Smooth muscle cell (in vitro differentiated cells): ENCODE results near the gene TCTN1. TPM values are rescaled to one million over a fixed set of nuclear protein-coding genes. Genes with fewer than 3 reads are reported as not detected.

Experiments used
- DNase-seq: peaks from one replicate; lab custom pipeline; 2025; ENCODE audit not compliant: unreplicated experiment; lab: John Stamatoyannopoulos, UW
- H2AFZ ChIP-seq: fragments of 200-600 bp; sonication (generic); 2 replicates; pipeline ENCODE4 v1.6.0; 2016; ENCODE audit warnings: antibody characterized with exemption, low read depth, mild to moderate bottlenecking
- H3F3A ChIP-seq: fragments of 200-600 bp; sonication (generic); 2 replicates; pipeline ENCODE4 v1.6.0; 2017; ENCODE audit warnings: antibody characterized with exemption, low read depth
- H3K27ac ChIP-seq: fragments of 200-600 bp; sonication (generic); 2 replicates; pipeline ENCODE4 v1.5.1; 2016; ENCODE audit warnings: low read depth, mild to moderate bottlenecking
- H3K27me3 ChIP-seq: fragments of 200-600 bp; sonication (generic); 2 replicates; pipeline ENCODE4 v1.6.1; 2016; ENCODE audit warnings: low read depth, mild to moderate bottlenecking
- H3K36me3 ChIP-seq: fragments of 200-600 bp; sonication (generic); 2 replicates; pipeline ENCODE4 v1.5.1; 2016; ENCODE audit warnings: low read depth
- H3K4me1 ChIP-seq: fragments of 200-600 bp; sonication (generic); 2 replicates; pipeline ENCODE4 v1.5.1; 2016; ENCODE audit warnings: low read depth
- H3K4me2 ChIP-seq: fragments of 200-600 bp; sonication (generic); 2 replicates; pipeline ENCODE4 v1.6.0; 2016; ENCODE audit warnings: mild to moderate bottlenecking
- H3K4me3 ChIP-seq: fragments of 200-600 bp; sonication (generic); 2 replicates; pipeline ENCODE4 v1.5.1; 2016; ENCODE audit warnings: mild to moderate bottlenecking
- H3K79me2 ChIP-seq: fragments of 200-600 bp; sonication (generic); 2 replicates; pipeline ENCODE4 v1.6.0; 2016; ENCODE audit warnings: low read depth, mild to moderate bottlenecking
- H3K9ac ChIP-seq: fragments of 200-600 bp; sonication (generic); 2 replicates; pipeline ENCODE4 v1.6.0; 2016; ENCODE audit warnings: low read depth
- H3K9me3 ChIP-seq: fragments of 200-600 bp; sonication (generic); replicated peaks from 2 replicates; pipeline ENCODE4 v1.5.1; 2016; ENCODE audit warnings: low read depth
- H4K20me1 ChIP-seq: fragments of 200-600 bp; sonication (generic); 2 replicates; pipeline ENCODE4 v1.6.0; 2016; ENCODE audit warnings: low read depth
- WGBS: methylation state at CpG from one replicate; pipeline ENCODE4 v1.1.7; 2016; ENCODE audit warnings: low lambda C conversion rate; 5-methylcytosine and 5-hydroxymethylcytosine counted together
- polyA plus RNA-seq: library from polyadenylated mRNA; unstranded; fragments of >200 nt; fragmentation: Nextera tagmentation; extraction: Ambion mirVana; gene quantifications from 2 replicates; pipeline ENCODE4 v1.2.1, GENCODE V29; 2016
- total RNA-seq: library from RNA; depleted of rRNA; stranded (reverse); fragments of >200 nt; gene quantifications from 2 replicates; pipeline ENCODE4 v1.2.3, GENCODE V29; 2014
- TF ChIP-seq, protein P1 (sequence below): fragments of 200-600 bp; sonication (generic); IDR thresholded peaks from 2 replicates; pipeline ENCODE4 v1.5.1; 2017; ENCODE audit warnings: borderline replicate concordance, mild to moderate bottlenecking, antibody characterized with exemption; ENCODE audit not compliant: insufficient read depth, poor library complexity, severe bottlenecking

Gene TCTN1
- total and polyA plus RNA-seq, 2 experiments from 2014 or later, result 22.5 to 28.4 TPM

DNA sequence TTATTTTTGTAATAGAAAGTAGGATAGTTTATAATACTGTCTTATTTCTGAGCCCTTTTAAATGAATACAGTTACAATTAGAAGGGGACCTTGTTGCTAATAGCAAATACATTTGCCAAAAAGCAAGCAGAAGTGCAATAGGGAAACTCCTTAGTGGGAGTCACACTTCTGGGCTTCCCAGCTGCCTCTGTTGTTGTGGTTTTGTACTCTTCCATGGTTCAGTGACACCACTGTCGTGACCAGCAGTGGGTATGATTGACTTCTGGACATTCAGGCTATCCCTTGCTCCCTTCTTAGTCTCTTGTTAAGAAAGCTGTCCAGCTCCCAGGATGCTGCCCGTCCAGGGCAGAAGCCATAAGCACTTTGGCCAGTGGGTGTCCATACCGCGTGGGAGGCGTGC, 22.6 kb downstream of the TCTN1 start:
- TF ChIP-seq, protein P1, sequence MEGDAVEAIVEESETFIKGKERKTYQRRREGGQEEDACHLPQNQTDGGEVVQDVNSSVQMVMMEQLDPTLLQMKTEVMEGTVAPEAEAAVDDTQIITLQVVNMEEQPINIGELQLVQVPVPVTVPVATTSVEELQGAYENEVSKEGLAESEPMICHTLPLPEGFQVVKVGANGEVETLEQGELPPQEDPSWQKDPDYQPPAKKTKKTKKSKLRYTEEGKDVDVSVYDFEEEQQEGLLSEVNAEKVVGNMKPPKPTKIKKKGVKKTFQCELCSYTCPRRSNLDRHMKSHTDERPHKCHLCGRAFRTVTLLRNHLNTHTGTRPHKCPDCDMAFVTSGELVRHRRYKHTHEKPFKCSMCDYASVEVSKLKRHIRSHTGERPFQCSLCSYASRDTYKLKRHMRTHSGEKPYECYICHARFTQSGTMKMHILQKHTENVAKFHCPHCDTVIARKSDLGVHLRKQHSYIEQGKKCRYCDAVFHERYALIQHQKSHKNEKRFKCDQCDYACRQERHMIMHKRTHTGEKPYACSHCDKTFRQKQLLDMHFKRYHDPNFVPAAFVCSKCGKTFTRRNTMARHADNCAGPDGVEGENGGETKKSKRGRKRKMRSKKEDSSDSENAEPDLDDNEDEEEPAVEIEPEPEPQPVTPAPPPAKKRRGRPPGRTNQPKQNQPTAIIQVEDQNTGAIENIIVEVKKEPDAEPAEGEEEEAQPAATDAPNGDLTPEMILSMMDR, result no peak
- H3K27me3 ChIP-seq, result no peaks in the 10 kb centered on the region
- H4K20me1 ChIP-seq, result no peaks in the 10 kb centered on the region
- H3K27ac ChIP-seq, result no peak overlapping the region
- H3K4me2 ChIP-seq, result no peak overlapping the region
- H3F3A ChIP-seq, result no peaks in the 10 kb centered on the region
- peaks cover 5% of the 10 kb centered on the region for H3K36me3 ChIP-seq
- H3K9me3 ChIP-seq, result no peaks in the 10 kb centered on the region
- no peak overlapping the region for H3K4me3 ChIP-seq
- no peaks in the 10 kb centered on the region for H3K79me2 ChIP-seq
- H3K9ac ChIP-seq, result no peak overlapping the region
- DNase-seq, result no peak
- H3K4me1 ChIP-seq, result peaks cover 8% of the 10 kb centered on the region
- H2AFZ ChIP-seq, result no peak overlapping the region
- WGBS, result 98% methylated on average over 5 of the region's 5 CpGs

DNA sequence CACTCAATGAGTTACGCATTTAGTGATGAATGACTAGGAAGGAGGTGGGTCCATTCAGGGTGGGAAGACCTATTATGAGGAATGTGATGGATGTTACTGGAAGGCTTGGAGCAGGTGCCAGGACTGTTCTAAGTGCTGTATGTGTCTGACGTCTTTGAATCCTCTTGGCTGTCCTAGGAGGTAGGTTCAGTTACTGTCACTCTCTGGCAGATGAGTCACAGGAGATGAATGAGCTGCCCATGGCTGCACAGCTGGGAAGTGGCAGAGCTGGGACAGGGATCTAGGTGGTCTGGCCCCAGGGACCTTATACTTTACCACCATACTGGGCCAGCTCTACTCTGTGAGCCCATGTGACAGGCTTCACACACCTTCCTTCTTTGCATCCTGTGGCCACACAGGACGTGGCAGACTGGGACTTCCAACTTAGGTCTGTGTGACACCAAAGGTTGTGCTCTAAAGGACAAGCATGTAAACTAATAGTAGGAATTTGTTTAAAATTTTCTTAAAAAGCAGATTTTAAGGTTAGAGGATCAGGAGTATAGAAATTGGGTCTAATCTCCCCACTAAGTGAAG, 24.0 kb downstream of the TCTN1 start:
- H3K9ac ChIP-seq, result no peak overlapping the region
- no peak for DNase-seq
- H3K9me3 ChIP-seq, result no peaks in the 10 kb centered on the region
- no peaks in the 10 kb centered on the region for H4K20me1 ChIP-seq
- H2AFZ ChIP-seq, result no peak overlapping the region
- H3K27ac ChIP-seq, result no peak overlapping the region
- H3K4me1 ChIP-seq, result peaks cover 14% of the 10 kb centered on the region
- H3K36me3 ChIP-seq, result peaks cover 5% of the 10 kb centered on the region
- no peak overlapping the region for H3K4me3 ChIP-seq
- TF ChIP-seq, protein P1, result no peak
- no peaks in the 10 kb centered on the region for H3K27me3 ChIP-seq
- H3K79me2 ChIP-seq, result no peaks in the 10 kb centered on the region
- no peak overlapping the region for H3K4me2 ChIP-seq
- no peaks in the 10 kb centered on the region for H3F3A ChIP-seq
- 63% methylated on average over 3 of the region's 3 CpGs for WGBS

DNA sequence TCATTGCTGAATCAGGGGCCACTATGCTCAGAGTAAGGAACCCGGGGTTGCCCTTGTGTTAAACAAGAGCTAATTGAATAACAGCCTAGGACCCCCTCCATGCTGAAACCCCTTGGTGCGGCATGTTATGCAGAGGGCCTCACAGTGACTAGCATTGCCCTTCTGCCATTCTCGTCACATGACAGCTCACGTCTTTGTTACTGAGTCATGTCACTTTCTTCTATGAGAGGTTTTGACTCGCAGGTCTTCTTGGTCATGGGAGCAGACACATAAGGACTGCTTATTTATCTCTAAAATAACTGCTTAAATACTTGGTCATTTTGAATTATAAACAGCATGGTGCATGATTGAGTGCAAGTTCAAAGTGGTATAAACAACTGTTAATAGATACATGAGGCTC, 24.9 kb downstream of the TCTN1 start:
- 85% methylated on average over 5 of the region's 5 CpGs for WGBS
- no peaks in the 10 kb centered on the region for H3F3A ChIP-seq
- no peaks in the 10 kb centered on the region for H4K20me1 ChIP-seq
- TF ChIP-seq, protein P1, result no peak
- no peaks in the 10 kb centered on the region for H3K79me2 ChIP-seq
- peak overlapping the region; percentile 67 for H3K4me2 ChIP-seq
- H2AFZ ChIP-seq, result no peak overlapping the region
- peak overlapping the region; percentile 74 for H3K27ac ChIP-seq
- H3K4me3 ChIP-seq, result no peak overlapping the region
- H3K36me3 ChIP-seq, result peaks cover 5% of the 10 kb centered on the region
- H3K27me3 ChIP-seq, result no peaks in the 10 kb centered on the region
- H3K9me3 ChIP-seq, result no peaks in the 10 kb centered on the region
- no peak for DNase-seq
- H3K4me1 ChIP-seq, result peaks cover 14% of the 10 kb centered on the region
- H3K9ac ChIP-seq, result peak overlapping the region; percentile 49
